Effector CD8-positive, alpha-beta T cell (primary cell): ENCODE results near the gene ZYX.
"Not testable (repeated sequence)": the region's sequence is repeated elsewhere in the genome, so short reads cannot be mapped to it uniquely, and the experiment has no call there.

Experiments
- DNase-seq: peaks from one replicate; lab custom pipeline; 2025; lab: John Stamatoyannopoulos, UW

Gene ZYX

GRCh38 chr7:143384661-143385631, 3.8 kb downstream of the ZYX start:
- no peak for DNase-seq

- no peak for DNase-seq
Observed at GRCh38 chr7:143385891-143386781, 5.0 kb downstream of the ZYX start.

- DNase-seq = no peak
Observed at GRCh38 chr7:143387156-143387975, 6.2 kb downstream of the ZYX start.

- DNase-seq = no peak
Observed at GRCh38 chr7:143388051-143388450, 6.9 kb downstream of the ZYX start.

- DNase-seq = no peak
Observed at GRCh38 chr7:143388491-143389101, 7.5 kb downstream of the ZYX start.

GRCh38 chr7:143389316-143390103, 8.4 kb downstream of the ZYX start:
- DNase-seq = no peak

GRCh38 chr7:143390104-143390772, 9.1 kb downstream of the ZYX start:
- no peak for DNase-seq

- no peak for DNase-seq
Observed at GRCh38 chr7:143390773-143391317, 9.7 kb downstream of the ZYX start.

- no peak for DNase-seq
Observed at GRCh38 chr7:143391462-143392404, 10.6 kb downstream of the ZYX start.

GRCh38 chr7:143392427-143392826, 11.3 kb downstream of the ZYX start:
- not testable (repeated sequence) for DNase-seq

GRCh38 chr7:143392875-143393266, 11.7 kb downstream of the ZYX start:
- DNase-seq = no peak

- no peak for DNase-seq
Observed at GRCh38 chr7:143393267-143394041, 12.3 kb downstream of the ZYX start.

GRCh38 chr7:143394068-143394467, 12.9 kb downstream of the ZYX start:
- no peak for DNase-seq

- DNase-seq = no peak
Observed at GRCh38 chr7:143394777-143395176, 13.6 kb downstream of the ZYX start.

- no peak for DNase-seq
Observed at GRCh38 chr7:143395187-143396149, 14.3 kb downstream of the ZYX start.

GRCh38 chr7:143396182-143396581, 15.0 kb downstream of the ZYX start:
- no peak for DNase-seq
